Neural cell (in vitro differentiated cells): Measurements from ENCODE around the gene LAPTM4A. TPM values are rescaled to one million over a fixed set of nuclear protein-coding genes. Genes with fewer than 3 reads are reported as not detected.

Source experiments
- H2AFZ ChIP-seq: fragments of 200-600, 300-800 bp; sonication (generic), shearing (Covaris generic); 2 replicates; pipeline ENCODE4 v1.6.0; 2014; ENCODE audit warnings: low read depth, mild to moderate bottlenecking, antibody characterized with exemption, low read length, moderate library complexity
- H3F3A ChIP-seq: fragments of 200-600 bp; shearing (Covaris generic); 2 replicates; pipeline ENCODE4 v1.6.1; 2016; ENCODE audit warnings: mild to moderate bottlenecking, moderate library complexity, mixed read lengths, antibody characterized with exemption, low read length; ENCODE audit not compliant: insufficient read depth, poor library complexity, severe bottlenecking
- H3K27ac ChIP-seq: fragments of 200-600, 300-800 bp; sonication (generic), shearing (Covaris generic); 2 replicates; pipeline ENCODE4 v1.5.1; 2014; ENCODE audit warnings: mild to moderate bottlenecking, low read length, moderate library complexity
- H3K27me3 ChIP-seq: fragments of 300-800, 200-600 bp; sonication (generic), shearing (Covaris generic); 2 replicates; pipeline ENCODE4 v1.6.0; 2014; ENCODE audit warnings: mild to moderate bottlenecking, low read depth, low read length, moderate library complexity; ENCODE audit not compliant: insufficient read depth
- H3K36me3 ChIP-seq: fragments of 300-800, 200-600 bp; sonication (generic), shearing (Covaris generic); 2 replicates; pipeline ENCODE4 v1.5.1; 2014; ENCODE audit warnings: mild to moderate bottlenecking, antibody characterized with exemption, low read length, moderate library complexity; ENCODE audit not compliant: insufficient read depth
- H3K4me2 ChIP-seq: fragments of 300-800, 200-600 bp; sonication (generic), shearing (Covaris generic); 2 replicates; pipeline ENCODE4 v1.6.0; 2014; ENCODE audit warnings: mild to moderate bottlenecking, low read length
- H3K4me3 ChIP-seq: fragments of 300-800, 200-600 bp; sonication (generic), shearing (Covaris generic); 2 replicates; pipeline ENCODE4 v1.5.1; 2014; ENCODE audit warnings: mild to moderate bottlenecking, low read length, moderate library complexity
- H3K79me2 ChIP-seq: fragments of 200-600 bp; shearing (Covaris generic); replicated peaks from 2 replicates; pipeline ENCODE4 v1.6.0; 2014; ENCODE audit warnings: mild to moderate bottlenecking, low read length, moderate library complexity; ENCODE audit not compliant: insufficient read depth
- H3K9ac ChIP-seq: fragments of 300-800, 200-600 bp; sonication (generic), shearing (Covaris generic); 2 replicates; pipeline ENCODE4 v1.6.1; 2016; ENCODE audit warnings: mild to moderate bottlenecking, low read length, mixed read lengths
- H3K9me2 ChIP-seq: fragments of 200-600 bp; shearing (Covaris generic); 2 replicates; pipeline ENCODE4 v1.6.1; 2016; ENCODE audit warnings: mild to moderate bottlenecking, low read length, mixed read lengths; ENCODE audit not compliant: insufficient read depth
- H3K9me3 ChIP-seq: fragments of 200-600, 300-800 bp; sonication (generic), shearing (Covaris generic); 2 replicates; pipeline ENCODE4 v1.6.1; 2016; ENCODE audit warnings: mild to moderate bottlenecking, mixed run types, low read length, moderate library complexity, mixed read lengths
- H4K20me1 ChIP-seq: fragments of 200-600 bp; shearing (Covaris generic); 2 replicates; pipeline ENCODE4 v1.6.1; 2016; ENCODE audit warnings: mild to moderate bottlenecking, mixed run types; ENCODE audit not compliant: insufficient read depth
- EP300 ChIP-seq: fragments of 450-650 bp; conservative IDR thresholded peaks from 2 replicates; pipeline ENCODE4 v1.6.1; 2014; ENCODE audit warnings: antibody characterized with exemption, mild to moderate bottlenecking, moderate library complexity; ENCODE audit not compliant: poor library complexity, severe bottlenecking
- EZH2 ChIP-seq: fragments of 200-600, 300-800 bp; shearing (Covaris generic), sonication (generic); IDR thresholded peaks from 2 replicates; pipeline ENCODE4 v1.6.1; 2014; ENCODE audit warnings: antibody characterized with exemption, low read length, borderline replicate concordance, mild to moderate bottlenecking; ENCODE audit not compliant: insufficient read depth, poor library complexity, severe bottlenecking
- MXI1 ChIP-seq: fragments of 450-650 bp; conservative IDR thresholded peaks from 2 replicates; pipeline ENCODE4 v1.6.1; 2014; ENCODE audit warnings: antibody characterized with exemption, mild to moderate bottlenecking; ENCODE audit not compliant: poor library complexity, severe bottlenecking
- POLR2AphosphoS5 ChIP-seq: IDR thresholded peaks from 2 replicates; pipeline ENCODE4 v1.6.1; 2012
- RAD21 ChIP-seq: fragments of 450-650 bp; conservative IDR thresholded peaks from 2 replicates; pipeline ENCODE4 v1.6.1; 2014; ENCODE audit warnings: antibody characterized with exemption, mild to moderate bottlenecking, moderate library complexity
- SMC3 ChIP-seq: fragments of 450-650 bp; conservative IDR thresholded peaks from 2 replicates; pipeline ENCODE4 v1.6.1; 2014; ENCODE audit warnings: antibody characterized with exemption, mild to moderate bottlenecking, moderate library complexity; ENCODE audit not compliant: poor library complexity
- TAF1 ChIP-seq: IDR thresholded peaks from 2 replicates; pipeline ENCODE4 v1.6.1; 2012; ENCODE audit warnings: low read depth
- polyA plus RNA-seq: library from polyadenylated mRNA; depleted of rRNA; stranded (reverse); fragments of >200 nt; gene quantifications from 2 replicates; pipeline ENCODE4 v1.2.3, GENCODE V29; 2014
- TF ChIP-seq, protein P1 (sequence below): fragments of 450-650 bp; IDR thresholded peaks from 2 replicates; pipeline ENCODE4 v1.5.1; 2014; ENCODE audit warnings: antibody characterized with exemption, mild to moderate bottlenecking, moderate library complexity; ENCODE audit not compliant: poor library complexity, severe bottlenecking
- TF ChIP-seq, protein P2 (sequence below): IDR thresholded peaks from 2 replicates; pipeline ENCODE4 v1.6.1; 2012; ENCODE audit warnings: borderline replicate concordance

Gene LAPTM4A
- polyA plus RNA-seq, 1 donor from 2014 or later = 81.7 TPM

DNA sequence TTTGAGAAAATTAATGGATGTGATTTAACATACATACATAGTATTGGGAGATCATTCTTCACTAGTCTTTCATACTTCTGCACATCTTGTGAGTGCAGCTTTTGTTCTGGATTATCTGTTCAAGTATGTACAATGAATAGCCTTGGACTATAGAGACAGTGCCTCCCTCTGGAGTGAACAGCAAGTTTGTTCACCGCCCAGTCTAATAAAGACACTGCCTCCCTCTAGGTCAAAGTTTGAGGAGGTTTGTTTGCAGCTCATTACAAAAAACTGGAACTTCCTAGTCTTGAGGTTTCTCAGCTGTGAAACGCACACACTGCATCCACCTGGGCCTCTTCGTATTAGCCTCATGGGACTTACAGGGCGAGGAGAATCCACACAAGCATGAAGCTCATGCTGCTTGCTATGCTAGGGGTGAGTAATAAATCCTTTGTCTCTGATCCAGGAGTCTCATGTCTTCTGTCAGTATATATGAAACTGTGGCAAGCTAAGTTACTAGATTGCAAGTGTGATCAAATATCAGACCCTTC is 26.0 kb upstream of the LAPTM4A start:
- Histone ChIP-seq H3K9me3 (no peaks in the 10 kb centered on the region), H3K4me3 (no peak overlapping the region), H3K9me2 (no peaks in the 10 kb centered on the region), H3K9ac (no peak overlapping the region), H3K79me2 (no peaks in the 10 kb centered on the region), H3K4me2 (no peak overlapping the region), H3F3A (no peaks in the 10 kb centered on the region), H2AFZ (no peak overlapping the region), H3K27ac (peak overlapping the region; percentile 43), H3K27me3 (no peaks in the 10 kb centered on the region), H3K36me3 (no peaks in the 10 kb centered on the region), H4K20me1 (no peaks in the 10 kb centered on the region)
- TF ChIP-seq, protein P1, sequence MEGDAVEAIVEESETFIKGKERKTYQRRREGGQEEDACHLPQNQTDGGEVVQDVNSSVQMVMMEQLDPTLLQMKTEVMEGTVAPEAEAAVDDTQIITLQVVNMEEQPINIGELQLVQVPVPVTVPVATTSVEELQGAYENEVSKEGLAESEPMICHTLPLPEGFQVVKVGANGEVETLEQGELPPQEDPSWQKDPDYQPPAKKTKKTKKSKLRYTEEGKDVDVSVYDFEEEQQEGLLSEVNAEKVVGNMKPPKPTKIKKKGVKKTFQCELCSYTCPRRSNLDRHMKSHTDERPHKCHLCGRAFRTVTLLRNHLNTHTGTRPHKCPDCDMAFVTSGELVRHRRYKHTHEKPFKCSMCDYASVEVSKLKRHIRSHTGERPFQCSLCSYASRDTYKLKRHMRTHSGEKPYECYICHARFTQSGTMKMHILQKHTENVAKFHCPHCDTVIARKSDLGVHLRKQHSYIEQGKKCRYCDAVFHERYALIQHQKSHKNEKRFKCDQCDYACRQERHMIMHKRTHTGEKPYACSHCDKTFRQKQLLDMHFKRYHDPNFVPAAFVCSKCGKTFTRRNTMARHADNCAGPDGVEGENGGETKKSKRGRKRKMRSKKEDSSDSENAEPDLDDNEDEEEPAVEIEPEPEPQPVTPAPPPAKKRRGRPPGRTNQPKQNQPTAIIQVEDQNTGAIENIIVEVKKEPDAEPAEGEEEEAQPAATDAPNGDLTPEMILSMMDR = no peak
- TF ChIP-seq MXI1 (no peak), EZH2 (no peak), POLR2AphosphoS5 (no peak), TAF1 (no peak), SMC3 (no peak), RAD21 (no peak), EP300 (no peak)
- TF ChIP-seq, protein P2, sequence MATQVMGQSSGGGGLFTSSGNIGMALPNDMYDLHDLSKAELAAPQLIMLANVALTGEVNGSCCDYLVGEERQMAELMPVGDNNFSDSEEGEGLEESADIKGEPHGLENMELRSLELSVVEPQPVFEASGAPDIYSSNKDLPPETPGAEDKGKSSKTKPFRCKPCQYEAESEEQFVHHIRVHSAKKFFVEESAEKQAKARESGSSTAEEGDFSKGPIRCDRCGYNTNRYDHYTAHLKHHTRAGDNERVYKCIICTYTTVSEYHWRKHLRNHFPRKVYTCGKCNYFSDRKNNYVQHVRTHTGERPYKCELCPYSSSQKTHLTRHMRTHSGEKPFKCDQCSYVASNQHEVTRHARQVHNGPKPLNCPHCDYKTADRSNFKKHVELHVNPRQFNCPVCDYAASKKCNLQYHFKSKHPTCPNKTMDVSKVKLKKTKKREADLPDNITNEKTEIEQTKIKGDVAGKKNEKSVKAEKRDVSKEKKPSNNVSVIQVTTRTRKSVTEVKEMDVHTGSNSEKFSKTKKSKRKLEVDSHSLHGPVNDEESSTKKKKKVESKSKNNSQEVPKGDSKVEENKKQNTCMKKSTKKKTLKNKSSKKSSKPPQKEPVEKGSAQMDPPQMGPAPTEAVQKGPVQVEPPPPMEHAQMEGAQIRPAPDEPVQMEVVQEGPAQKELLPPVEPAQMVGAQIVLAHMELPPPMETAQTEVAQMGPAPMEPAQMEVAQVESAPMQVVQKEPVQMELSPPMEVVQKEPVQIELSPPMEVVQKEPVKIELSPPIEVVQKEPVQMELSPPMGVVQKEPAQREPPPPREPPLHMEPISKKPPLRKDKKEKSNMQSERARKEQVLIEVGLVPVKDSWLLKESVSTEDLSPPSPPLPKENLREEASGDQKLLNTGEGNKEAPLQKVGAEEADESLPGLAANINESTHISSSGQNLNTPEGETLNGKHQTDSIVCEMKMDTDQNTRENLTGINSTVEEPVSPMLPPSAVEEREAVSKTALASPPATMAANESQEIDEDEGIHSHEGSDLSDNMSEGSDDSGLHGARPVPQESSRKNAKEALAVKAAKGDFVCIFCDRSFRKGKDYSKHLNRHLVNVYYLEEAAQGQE = no peak

DNA sequence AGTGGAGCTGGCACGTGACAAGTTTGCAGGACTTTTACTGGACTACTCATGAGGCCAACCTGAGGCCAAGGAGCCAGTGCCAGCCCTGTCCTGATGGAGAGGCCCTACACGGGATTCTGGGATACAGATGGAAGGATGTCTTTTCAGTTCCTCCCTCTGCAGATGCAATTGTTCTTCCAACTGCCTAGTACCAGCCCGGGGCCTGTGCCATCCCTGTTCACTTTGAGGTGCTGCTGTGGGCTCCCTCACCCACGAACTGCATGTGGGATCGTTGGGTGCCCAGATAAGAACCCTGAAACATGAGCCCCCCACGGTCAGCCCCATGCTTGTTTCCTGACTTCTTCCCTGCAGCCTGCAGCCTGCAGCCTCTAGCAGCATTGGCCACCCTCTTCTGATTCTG is 25.3 kb upstream of the LAPTM4A start:
- H3K4me3 ChIP-seq = no peak overlapping the region
- no peaks in the 10 kb centered on the region for H3K9me2 ChIP-seq
- TF ChIP-seq, protein P2 = no peak
- TF ChIP-seq EZH2 = no peak
- TF ChIP-seq, protein P1 = no peak
- TF ChIP-seq MXI1 = no peak
- TF ChIP-seq TAF1 = no peak
- TF ChIP-seq RAD21 = no peak
- no peak for TF ChIP-seq POLR2AphosphoS5
- TF ChIP-seq EP300 = no peak
- TF ChIP-seq SMC3 = no peak
- no peak overlapping the region for H3K4me2 ChIP-seq
- H3F3A ChIP-seq = no peaks in the 10 kb centered on the region
- no peaks in the 10 kb centered on the region for H4K20me1 ChIP-seq
- peak overlapping the region; percentile 43 for H3K27ac ChIP-seq
- no peak overlapping the region for H3K9ac ChIP-seq
- no peaks in the 10 kb centered on the region for H3K79me2 ChIP-seq
- H3K36me3 ChIP-seq = no peaks in the 10 kb centered on the region
- no peaks in the 10 kb centered on the region for H3K27me3 ChIP-seq
- H3K9me3 ChIP-seq = no peaks in the 10 kb centered on the region
- no peak overlapping the region for H2AFZ ChIP-seq
